ENCODE results near the gene RFX1.

The RFX1 gene

GRCh38 chr19:13979686-13980085 lies 26.4 kb downstream of the RFX1 start (continued):
- no peak for TF ChIP-seq ZNF350 (tag by site-specific recombination; IDR thresholded peaks at IDR 0.05)
- TF ChIP-seq ZNF701 (tag by site-specific recombination; IDR thresholded peaks at IDR 0.05), result no peak
- no peak for TF ChIP-seq AEBP2 (tag by site-specific recombination; IDR thresholded peaks at IDR 0.05; ENCODE audit: borderline replicate concordance)

- CTCF ChIA-PET, result interaction anchor here (1.0 kb wide), 1 partner anchor 169 kb away, joined by 3 read pairs; no protein-coding TSS in a partner anchor
- H3K36me3 ChIP-seq (ENCODE audit: control insufficient read depth in 2 of 2, insufficient read depth in 1 of 2, low read length in 2 of 2), result peaks cover 7 to 60% of the 10 kb centered on the region in 2 experiments; a peak in 2 of 3 replicates
- POLR2A ChIA-PET, result interaction anchor here (1.3 kb wide), 1 partner anchor 27 kb away, joined by 5 read pairs; the partner anchor contains the start of gene RFX1
- no peaks in the 10 kb centered on the region; the same call in 1 of the 2 replicates for H3K4me1 ChIP-seq (ENCODE audit: control insufficient read depth, insufficient read depth, low read length)
- no peak overlapping the region for H3K27ac ChIP-seq (ENCODE audit: extremely low read depth, low read depth, low read length)
- TF ChIP-seq ZNF394 (tag by site-specific recombination; IDR thresholded peaks at IDR 0.05; ENCODE audit: borderline replicate concordance) (no peak), PBX3 (CRISPR knock-in tag; IDR thresholded peaks at IDR 0.05) (no peak), ZIC2 (tag by site-specific recombination; IDR thresholded peaks at IDR 0.05) (no peak), ZNF530 (tag by site-specific recombination; IDR thresholded peaks at IDR 0.05; ENCODE audit: low read depth) (no peak), ZNF423 (tag by site-specific recombination; IDR thresholded peaks at IDR 0.05) (no peak), ZFP41 (tag by site-specific recombination; IDR thresholded peaks at IDR 0.05; ENCODE audit: borderline replicate concordance) (no peak)
- no peak overlapping the region for H3K4me3 ChIP-seq (ENCODE audit: low read depth, low read length)
- H3K9me3 ChIP-seq (ENCODE audit: control insufficient read depth, insufficient read depth, low read depth, low read length), result no peaks in the 10 kb centered on the region
Measured at GRCh38 chr19:13979244-13979615, 26.9 kb downstream of the RFX1 start.

DNA sequence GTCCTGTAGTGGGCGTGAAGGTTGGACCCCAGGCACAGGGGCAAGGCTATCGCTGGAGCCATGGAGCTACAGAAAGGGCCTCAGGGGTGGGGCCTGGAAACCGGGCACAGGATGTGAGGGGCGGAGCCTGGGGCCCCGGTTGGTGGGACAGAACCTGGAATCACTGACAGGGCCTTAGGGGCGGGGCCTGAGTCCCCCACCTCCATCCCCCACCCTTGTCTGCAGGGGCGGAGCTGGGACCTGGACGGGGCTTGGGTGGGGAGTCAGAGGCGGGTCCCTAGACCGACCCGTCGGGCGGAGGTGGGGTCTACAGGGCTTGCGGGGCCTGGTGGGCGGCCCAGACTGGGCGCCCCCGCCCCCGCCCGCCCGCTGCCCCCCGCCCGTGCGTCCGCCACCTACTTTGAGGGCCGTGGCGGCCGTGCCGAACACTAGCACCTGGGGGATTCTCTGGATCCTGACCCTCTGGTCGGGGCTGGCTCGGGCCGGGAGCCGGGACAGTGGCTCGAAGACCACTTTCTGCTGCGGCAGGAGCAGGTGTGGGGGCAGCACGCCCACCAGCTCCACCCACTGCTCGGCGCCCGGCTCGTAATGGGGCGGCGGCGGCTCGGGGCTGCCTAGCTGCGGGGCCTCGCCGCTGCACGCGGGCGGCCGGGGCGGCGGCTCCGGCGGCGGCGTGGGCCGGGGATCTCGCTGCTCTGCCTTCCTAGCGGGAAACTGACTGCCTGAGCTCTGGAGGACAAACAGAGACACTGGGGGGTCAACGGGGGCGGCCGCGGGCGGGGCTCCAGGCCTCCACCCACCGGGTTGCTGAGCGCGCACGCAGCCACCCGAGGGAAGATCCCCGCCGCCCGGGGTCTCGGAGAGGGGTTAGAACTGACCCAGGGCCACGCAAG lies 27.5 kb downstream of the RFX1 start:
- H3K27ac ChIP-seq (ENCODE audit: extremely low read depth, low read depth, low read length), result no peak overlapping the region
- H3K36me3 ChIP-seq (ENCODE audit: control insufficient read depth in 2 of 2, insufficient read depth in 1 of 2, low read length in 2 of 2), result peaks cover 10 to 62% of the 10 kb centered on the region in 2 experiments; a peak in 2 of 3 replicates
- no peak overlapping the region for H3K4me3 ChIP-seq (ENCODE audit: low read depth, low read length)
- ChIA-PET POLR2A (interaction anchor here (1.0 to 1.3 kb wide), 2 partner anchors 26 to 28 kb away, joined by 3 to 5 read pairs; partner anchors contain the start of gene RFX1), CTCF (interaction anchor here (1.0 kb wide), 1 partner anchor 170 kb away, joined by 3 read pairs; no protein-coding TSS in a partner anchor)
- no peak for TF ChIP-seq ZNF416 (tag by site-specific recombination; IDR thresholded peaks at IDR 0.05)
- TF ChIP-seq ZNF513 (tag by site-specific recombination; IDR thresholded peaks at IDR 0.05), result no peak
- TF ChIP-seq ZNF623 (tag by site-specific recombination; IDR thresholded peaks at IDR 0.05), result no peak
- no peak for TF ChIP-seq ZNF791 (tag by site-specific recombination; IDR thresholded peaks at IDR 0.05)
- TF ChIP-seq KLF8 (tag by site-specific recombination; IDR thresholded peaks at IDR 0.05), result peak; percentile 43; the same call in 1 of the 2 replicates
- TF ChIP-seq KLF1 (tag by site-specific recombination; IDR thresholded peaks at IDR 0.05), result peak; percentile 85
- TF ChIP-seq SP2 (tag by site-specific recombination; IDR thresholded peaks at IDR 0.05), result peak; percentile 24; the same call in 1 of the 2 replicates
- TF ChIP-seq MYNN (tag by site-specific recombination; IDR thresholded peaks at IDR 0.05; ENCODE audit: borderline replicate concordance), result no peak
- H3K9me3 ChIP-seq (ENCODE audit: control insufficient read depth, insufficient read depth, low read depth, low read length), result no peaks in the 10 kb centered on the region
- no peaks in the 10 kb centered on the region; the same call in 1 of the 2 replicates for H3K4me1 ChIP-seq (ENCODE audit: control insufficient read depth, insufficient read depth, low read length)
